HG03095 (cell line): Measurements from ENCODE around the gene MDM4.
A peak's percentile ranks its signal among the peaks of the same experiment; 100 is the strongest.

Source experiments
- ATAC-seq: cut with Tn5 transposase; IDR thresholded peaks from one replicate; pipeline ENCODE4 v1.9.1; 2021; ENCODE audit warnings: moderate library complexity; ENCODE audit not compliant: unreplicated experiment

The MDM4 gene

DNA sequence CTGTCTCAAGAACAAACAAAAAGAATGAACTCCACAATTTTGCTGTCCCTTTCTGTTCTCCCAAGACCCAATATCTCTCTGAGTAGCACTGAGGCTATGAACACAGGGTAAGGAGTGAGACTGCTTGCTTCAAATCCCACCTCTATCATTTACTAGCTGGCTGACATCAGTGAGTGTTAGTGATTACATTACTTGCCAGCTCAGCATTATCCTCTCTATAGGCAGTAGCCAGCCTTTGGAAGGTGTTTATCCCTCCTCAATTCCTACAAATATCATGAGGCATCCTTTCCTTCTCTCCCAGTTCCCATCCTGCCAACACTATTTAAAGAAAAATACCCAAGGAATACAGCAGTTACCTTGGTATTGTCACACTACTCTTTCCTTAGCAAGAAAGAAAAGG is 24.6 kb upstream of the MDM4 start:
- no peak for ATAC-seq

GRCh38 chr1:204493145-204493983 is 22.8 kb upstream of the MDM4 start:
- no peak for ATAC-seq

DNA sequence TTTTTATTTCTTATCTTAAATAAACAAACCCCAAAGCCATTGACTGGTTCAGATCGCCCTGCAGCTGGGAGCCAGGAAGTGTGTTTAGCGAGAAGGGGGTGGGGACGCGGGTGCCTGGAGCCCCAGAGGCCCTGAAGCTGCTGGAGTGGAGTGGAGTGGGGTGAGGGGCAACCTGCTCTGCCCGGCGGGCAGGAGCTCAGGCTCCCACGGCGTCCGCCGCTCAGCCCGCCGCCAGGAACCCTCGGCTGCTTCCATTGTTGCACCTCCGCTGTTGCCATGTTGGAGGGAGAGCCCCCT is 22.3 kb upstream of the MDM4 start:
- ATAC-seq, result peak; percentile 31

- ATAC-seq, result peak; percentile 61
Measured at GRCh38 chr1:204494281-204495077, 21.7 kb upstream of the MDM4 start, which contains the start of gene PIK3C2B. Gene PIK3C2B (minus strand): TSS chr1:204494805. CDS start chr1:204469802, 25,003 bp downstream.

DNA sequence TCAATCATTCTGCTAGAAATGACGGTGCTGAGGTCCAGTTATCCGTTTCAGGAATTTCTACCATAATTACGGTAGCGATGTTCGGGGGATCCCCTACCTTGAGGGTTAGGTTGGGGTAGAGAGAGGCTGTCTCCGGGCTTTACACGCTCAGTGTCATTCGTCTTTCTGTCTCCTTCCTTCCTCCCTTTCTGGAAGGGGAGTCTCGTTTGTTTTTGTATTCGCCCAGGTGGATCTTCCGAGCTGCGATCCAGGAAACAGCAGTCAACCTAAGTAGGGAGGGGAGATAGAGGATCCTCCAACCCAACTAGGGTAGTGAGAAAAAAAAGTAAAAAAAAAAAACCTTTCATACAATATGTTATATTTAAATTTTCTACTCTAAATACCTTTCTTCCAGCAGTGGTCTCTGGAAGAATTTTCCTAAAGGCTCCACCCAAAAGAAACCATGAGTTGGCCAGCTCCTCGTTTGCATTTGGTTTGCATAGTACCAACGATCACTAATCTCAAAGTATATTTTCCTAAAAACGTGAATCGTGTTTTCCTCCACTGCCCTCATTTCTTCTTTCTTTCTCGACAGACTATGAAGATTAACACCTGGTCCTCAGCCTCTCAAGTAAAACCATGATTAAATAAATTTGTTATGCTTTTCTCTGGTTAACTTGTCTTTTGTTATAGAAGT is 21.0 kb upstream of the MDM4 start:
- ATAC-seq, result peak; percentile 28

DNA sequence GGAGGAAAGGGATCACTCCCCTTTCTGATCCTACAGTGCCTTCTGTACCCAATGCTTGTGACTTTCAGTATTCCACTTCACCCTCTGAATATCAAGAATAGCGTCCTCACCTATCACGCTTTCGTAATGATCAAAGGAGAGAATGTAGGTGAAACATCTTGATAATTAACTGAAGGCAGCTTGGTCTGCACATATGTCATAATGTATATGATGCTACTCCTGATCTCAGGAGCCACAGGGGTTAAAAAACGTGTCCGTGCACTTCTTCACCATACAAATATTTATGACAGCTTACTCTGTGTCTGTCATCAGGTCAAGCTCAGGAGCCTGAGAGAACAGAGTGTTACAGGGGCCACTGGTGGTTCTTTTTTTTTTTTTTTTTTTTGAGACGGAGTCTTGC is 20.4 kb upstream of the MDM4 start:
- no peak for ATAC-seq

GRCh38 chr1:204498981-204499380 is 17.2 kb upstream of the MDM4 start:
- no peak for ATAC-seq

DNA sequence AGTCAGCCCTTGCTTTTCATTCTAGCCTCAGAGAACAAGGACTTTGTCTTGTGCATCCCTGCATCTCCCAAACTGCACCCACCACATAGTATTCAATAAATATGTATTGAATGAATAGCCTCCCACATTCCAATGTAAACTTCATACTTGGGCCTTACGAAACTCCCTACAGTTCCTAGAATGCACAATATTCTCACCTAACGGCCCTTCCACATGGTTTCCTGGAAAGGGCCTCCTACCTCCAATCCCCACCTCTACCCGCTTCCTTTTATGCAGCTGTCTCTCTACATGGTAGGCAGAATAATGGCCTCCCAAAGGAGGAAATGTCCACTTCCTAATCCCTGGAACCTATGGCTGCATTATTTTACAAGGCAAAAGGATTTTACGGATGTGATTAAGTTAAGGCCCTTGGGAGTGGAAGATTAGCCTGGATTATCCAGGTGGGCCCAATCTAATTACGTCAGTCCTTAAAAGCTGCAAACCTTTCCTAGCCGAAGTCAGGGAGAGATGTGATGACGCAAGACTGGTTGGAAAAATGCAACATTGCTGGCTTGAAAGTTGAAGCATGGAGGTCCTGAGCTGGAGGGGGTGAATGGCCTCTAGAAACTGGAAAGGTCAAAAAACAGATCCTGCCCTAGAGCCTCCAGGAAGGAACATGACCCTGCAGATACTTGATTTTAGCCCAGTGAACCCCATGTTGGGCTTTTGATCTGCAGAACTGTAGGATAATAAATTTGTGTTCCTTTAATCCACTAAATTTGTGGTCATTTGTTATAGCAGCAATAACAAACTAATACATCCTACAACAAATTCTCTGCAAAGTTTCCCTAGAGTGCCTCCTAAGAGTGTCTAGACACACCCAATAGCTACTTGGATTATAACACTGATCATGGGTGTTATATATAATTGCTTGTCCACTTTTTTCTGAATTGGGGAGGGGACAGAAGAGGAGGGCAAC is 16.4 kb upstream of the MDM4 start:
- ATAC-seq, result no peak

GRCh38 chr1:204502241-204502640 is 14.0 kb upstream of the MDM4 start:
- ATAC-seq, result no peak

DNA sequence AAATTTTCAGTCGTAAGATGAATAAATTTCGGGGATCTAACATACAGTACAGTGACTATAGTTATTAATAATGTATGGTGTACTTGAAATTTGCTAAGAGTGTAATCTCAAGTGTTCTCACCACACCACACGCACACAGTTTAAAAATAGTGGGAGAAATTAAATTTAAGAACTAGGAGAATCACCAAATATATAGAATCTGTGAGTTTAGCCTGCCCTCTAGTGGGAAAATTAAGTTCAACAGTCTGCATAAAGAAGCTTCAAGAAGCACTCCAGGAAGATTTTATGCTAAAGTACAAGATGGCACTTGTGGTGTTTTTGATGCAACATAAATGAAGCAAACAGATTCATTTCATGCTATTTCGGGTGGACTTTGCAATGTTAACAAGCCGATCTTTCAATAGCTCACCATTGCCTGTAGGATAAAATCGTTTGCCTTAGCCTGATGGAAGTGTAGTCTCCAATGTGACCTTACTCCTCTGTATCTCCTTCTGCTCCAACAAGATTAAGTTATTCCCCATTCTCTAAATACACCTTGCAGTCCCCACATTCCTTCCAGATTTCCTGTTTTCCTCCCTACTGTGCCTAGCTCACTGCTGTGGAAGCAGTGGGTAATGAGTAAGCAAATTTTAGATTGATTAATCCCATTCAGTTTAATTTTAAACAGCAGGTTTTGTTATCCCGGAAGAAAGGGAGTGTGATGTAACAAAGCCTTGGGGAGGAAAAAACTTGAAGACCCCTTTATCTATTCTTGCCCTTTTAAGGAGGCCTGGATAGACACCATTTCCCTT is 12.9 kb upstream of the MDM4 start:
- no peak for ATAC-seq

- ATAC-seq, result no peak
Measured at GRCh38 chr1:204503913-204504519, 12.2 kb upstream of the MDM4 start.

DNA sequence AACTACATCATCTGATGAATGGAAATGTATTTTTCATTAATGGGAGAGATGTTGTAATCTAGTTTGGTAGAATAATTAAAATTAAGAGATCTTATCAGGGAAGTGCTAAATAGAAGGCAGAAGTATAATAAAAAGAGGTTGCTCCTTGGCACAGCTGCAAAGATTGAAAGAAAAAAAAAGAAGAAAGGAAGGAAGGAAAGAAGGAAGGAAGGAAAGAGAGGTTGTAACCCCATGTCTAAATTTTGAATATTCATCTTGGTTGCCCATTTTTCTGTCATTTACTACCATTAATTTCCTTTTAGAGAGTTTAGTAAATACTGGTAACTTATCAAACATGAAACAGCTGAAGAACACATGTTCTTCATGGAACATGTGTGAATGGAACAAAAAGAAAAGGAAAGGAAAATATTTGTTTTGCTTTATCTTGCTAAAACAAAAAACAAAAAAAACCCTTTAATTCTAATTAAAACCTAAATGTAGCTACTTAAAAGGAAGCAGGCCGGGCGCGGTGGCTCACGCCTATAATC is 10.5 kb upstream of the MDM4 start:
- ATAC-seq, result no peak

- ATAC-seq, result peak; percentile 61
Measured at GRCh38 chr1:204506201-204506968, 9.8 kb upstream of the MDM4 start.

GRCh38 chr1:204506969-204507316 is 9.3 kb upstream of the MDM4 start:
- peak; percentile 56 for ATAC-seq

DNA sequence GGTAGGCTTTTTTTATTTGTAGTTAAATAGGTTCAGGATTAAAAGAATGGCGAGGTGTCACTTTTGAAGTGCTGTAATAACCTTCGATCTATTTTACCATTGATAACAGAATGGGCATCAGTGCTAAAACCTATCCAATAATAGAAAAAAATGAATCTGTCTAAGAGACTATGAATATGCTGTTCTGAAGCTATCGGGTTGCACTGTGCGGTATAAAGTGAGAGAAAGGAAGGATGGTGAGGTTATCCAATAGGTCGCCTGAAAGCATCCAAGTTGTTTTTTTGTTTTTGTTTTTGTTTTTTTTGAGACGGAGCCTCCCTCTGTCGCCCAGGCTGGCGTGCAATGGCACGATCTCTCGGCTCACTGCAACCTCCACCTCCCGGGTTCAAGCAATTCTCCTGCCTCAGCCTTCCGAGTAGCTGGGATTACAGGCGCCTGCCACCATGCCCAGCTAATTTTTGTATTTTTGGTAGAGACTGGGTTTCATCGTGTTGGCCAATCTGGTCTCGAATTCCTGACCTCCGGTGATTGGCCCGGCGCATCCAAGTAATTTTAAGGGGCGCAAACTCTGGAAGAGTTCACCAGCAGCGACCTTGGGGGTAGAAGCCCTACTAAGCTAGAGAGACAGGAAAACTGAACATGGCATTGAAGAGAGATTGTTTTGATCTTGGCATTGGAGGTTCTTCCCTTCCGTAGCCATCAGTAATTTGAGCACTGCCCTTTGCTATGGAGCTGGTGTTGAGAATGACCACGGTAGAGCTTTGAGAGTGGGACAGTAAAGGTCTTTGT is 8.7 kb upstream of the MDM4 start:
- peak; percentile 13 for ATAC-seq

DNA sequence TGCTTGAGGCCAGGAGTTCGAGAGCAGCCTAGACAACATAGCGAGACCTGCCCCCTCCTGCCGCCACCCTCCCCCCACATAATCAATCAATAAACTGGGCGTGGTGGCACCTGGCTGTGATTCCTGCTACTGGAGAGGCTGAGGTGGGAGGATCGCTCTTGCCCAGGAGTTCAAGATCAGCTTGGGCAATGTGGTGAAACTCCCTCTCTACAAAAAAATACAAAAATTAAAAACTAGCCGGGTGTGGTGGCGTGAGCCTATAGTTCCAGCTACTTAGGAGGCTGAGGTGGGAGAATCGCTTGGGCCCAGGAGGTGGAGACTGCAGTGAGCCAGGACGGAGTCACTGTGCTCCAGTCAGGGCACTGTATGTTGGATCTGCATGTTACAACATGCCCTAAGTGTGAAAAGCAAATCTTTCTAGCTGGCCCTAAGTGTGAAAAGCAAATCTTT is 7.0 kb upstream of the MDM4 start:
- no peak for ATAC-seq

- no peak for ATAC-seq
Measured at GRCh38 chr1:204511366-204511765, 4.8 kb upstream of the MDM4 start.
